HepG2 (cell line): ENCODE results near the gene EGR4. TPM values are rescaled to one million over a fixed set of nuclear protein-coding genes. Genes with fewer than 3 reads are reported as not detected.

ENCODE experiments used
- ATAC-seq: fragments of 200-7000 bp; cut with Tn5 transposase; 3 replicates; pipeline ENCODE4 v1.9.1; 2020; ENCODE audit warnings: mild to moderate bottlenecking, moderate library complexity
- BruUV-seq: library from RNA; stranded (reverse); fragments of 400-500 nt; replicated peaks from 2 replicates; lab custom pipeline; 2021; lab: Mats Ljungman, UMichigan
- CTCF ChIA-PET: fragments of 300-600 bp; formaldehyde crosslinking; extraction: SDS; loops from one replicate; lab custom pipeline; 2021; ENCODE audit warnings: low total read pairs, inconsistent platforms, low intra/inter-chr PET ratio; lab: Yijun Ruan, JAX
- POLR2A ChIA-PET: fragments of 350-600 bp; sonication (Branson Sonifier 250); formaldehyde crosslinking; loops from one replicate; lab custom pipeline; 2020; ENCODE audit warnings: antibody characterized with exemption, inconsistent platforms; lab: Yijun Ruan, JAX
- DNase-seq: peaks from one replicate; pipeline ENCODE4 v3.0.0-alpha.2; 2015; ENCODE audit warnings: low spot score
- FAIRE-seq: peaks from 3 replicates; lab custom pipeline; 2011; peaks lifted over from hg19 to GRCh38; lab: Jason Lieb, UNC
- H2AFZ ChIP-seq: one replicate; pipeline ENCODE4 v1.6.1; 2011; ENCODE audit warnings: low read length, inconsistent platforms
- H3K27ac ChIP-seq: fragments of 300-600 bp; 3 replicates; pipeline ENCODE4 v1.8.0; 2011; ENCODE audit warnings: mixed run types, mild to moderate bottlenecking, mixed read lengths, low read length, inconsistent platforms; ENCODE audit not compliant: insufficient read depth; ENCODE audit errors: extremely low read length
- H3K27me3 ChIP-seq, 2 experiments: fragments of 200-600 bp in 1 of 2; 2 replicates in 1 of 2; 3 replicates in 1 of 2; pipeline versions ENCODE4 v1.6.0 to v1.8.0; 2011; ENCODE audit warnings: low read length in 2 of 2, mild to moderate bottlenecking in 2 of 2, moderate library complexity in 2 of 2, inconsistent platforms in 1 of 2; ENCODE audit not compliant: insufficient read depth in 2 of 2, control insufficient read depth in 1 of 2
- H3K36me3 ChIP-seq, 2 experiments: fragments of 200-600 bp in 1 of 2; replicated peaks in 1 of 2; 2 replicates in 1 of 2; 3 replicates in 1 of 2; pipeline versions ENCODE4 v1.5.1 to v1.8.0; 2011; ENCODE audit warnings: low read length in 2 of 2, inconsistent platforms in 1 of 2; ENCODE audit not compliant: insufficient read depth in 2 of 2, control insufficient read depth in 1 of 2
- H3K4me1 ChIP-seq: 2 replicates; pipeline ENCODE4 v1.5.1; 2012; ENCODE audit warnings: low read length, inconsistent platforms; ENCODE audit not compliant: insufficient read depth
- H3K4me2 ChIP-seq: 2 replicates; pipeline ENCODE4 v1.6.0; 2011; ENCODE audit warnings: low read depth, low read length, inconsistent platforms
- H3K4me3 ChIP-seq, 3 experiments: fragments of 200-600 bp in 1 of 3; sonication (generic), shearing (Covaris generic) in 1 of 3; replicated peaks in 1 of 3; 2 replicates each; pipeline ENCODE4 v1.5.1; 2011 to 2016; ENCODE audit warnings: low read length in 3 of 3, inconsistent platforms in 2 of 3, low read depth in 2 of 3, mild to moderate bottlenecking in 2 of 3, control low read depth in 1 of 3, mixed read lengths in 1 of 3; ENCODE audit not compliant: insufficient read depth in 1 of 3
- H3K79me2 ChIP-seq: one replicate; pipeline ENCODE4 v1.6.1; 2011; ENCODE audit warnings: low read length, inconsistent platforms; ENCODE audit not compliant: insufficient read depth
- H3K9ac ChIP-seq: 2 replicates; pipeline ENCODE4 v1.6.0; 2011; ENCODE audit warnings: mild to moderate bottlenecking, low read depth, low read length, inconsistent platforms; ENCODE audit not compliant: insufficient read depth
- H3K9me3 ChIP-seq: 2 replicates; pipeline ENCODE4 v1.5.1; 2012; ENCODE audit warnings: mild to moderate bottlenecking, low read length
- H4K20me1 ChIP-seq: 2 replicates; pipeline ENCODE4 v1.6.0; 2011; ENCODE audit warnings: inconsistent platforms, mild to moderate bottlenecking, low read length, moderate library complexity; ENCODE audit not compliant: insufficient read depth
- FOXA1 ChIP-seq, 2 experiments: fragments of 450-650 bp in 1 of 2; sonication (generic) in 1 of 2; formaldehyde crosslinking in 1 of 2; IDR thresholded peaks; 2 replicates each; pipeline versions ENCODE4 v1.4.0 to v1.6.1; 2016 to 2020; ENCODE audit warnings: missing genetic modification reagents in 1 of 2
- MIER2 ChIP-seq: IDR thresholded peaks from 2 replicates; pipeline ENCODE4 v1.6.1; 2016; ENCODE audit warnings: missing biosample characterization, missing genetic modification reagents
- REST ChIP-seq, 2 experiments: IDR thresholded peaks; 2 replicates each; pipeline ENCODE4 v1.6.1; 2011 to 2012; ENCODE audit warnings: low read length in 2 of 2, borderline replicate concordance in 1 of 2, low read depth in 1 of 2, mild to moderate bottlenecking in 1 of 2, moderate library complexity in 1 of 2
- ZNF280D ChIP-seq: sonication (generic); formaldehyde crosslinking; IDR thresholded peaks from 2 replicates; pipeline ENCODE4 v1.5.1; 2020; ENCODE audit warnings: mild to moderate bottlenecking, missing genetic modification reagents
- ZNF484 ChIP-seq: sonication (generic); formaldehyde crosslinking; IDR thresholded peaks from 2 replicates; pipeline ENCODE4 v1.5.1; 2020; ENCODE audit warnings: mild to moderate bottlenecking, low read depth, missing genetic modification reagents, borderline replicate concordance
- ZNF691 ChIP-seq: sonication (generic); formaldehyde crosslinking; IDR thresholded peaks from 2 replicates; pipeline ENCODE4 v1.4.0; 2020; ENCODE audit warnings: missing genetic modification reagents, low read depth, mild to moderate bottlenecking, borderline replicate concordance
- WGBS: methylation state at CpG from one replicate; pipeline ENCODE4 v1.1.6; 2017; ENCODE audit warnings: low lambda C conversion rate; 5-methylcytosine and 5-hydroxymethylcytosine counted together
- in situ Hi-C: cut with HindIII; loops from 2 replicates; pipeline ENCODE4 v1.10.0; 2017; ENCODE audit warnings: low pct_unique_long_range_greater_than_20kb; ENCODE audit not compliant: extremely low pct_ligation_motif_present
- intact Hi-C: fragments of 100-400 bp; cut with micrococcal nuclease; formaldehyde crosslinking; loops from one replicate; pipeline ENCODE4 v1.10.0; 2022; ENCODE audit not compliant: unreplicated experiment
- polyA plus RNA-seq, 8 experiments: library from polyadenylated mRNA; depleted of rRNA in 3 of 8; stranded (reverse) in 7 of 8; unstranded in 1 of 8; fragments of >200 nt; fragmentation: Illumina TruSeq in 4 of 8; extraction: Trizol in 4 of 8; gene quantifications; 2 replicates each; pipeline versions ENCODE4 v1.2.1 to v1.2.3, GENCODE V29; 2011 to 2016; ENCODE audit warnings: low read depth in 4 of 8, missing spikeins in 1 of 8, mixed read lengths in 1 of 8; ENCODE audit not compliant: insufficient read depth in 1 of 8
- total RNA-seq, 5 experiments: library from RNA; depleted of rRNA; stranded (reverse); fragments of >200 nt; fragmentation: Illumina TruSeq; extraction: Trizol; gene quantifications; 2 replicates each; pipeline ENCODE4 v1.2.3, GENCODE V29; 2016; ENCODE audit warnings: low read depth in 1 of 5
- TF ChIP-seq, protein P1 (sequence below): IDR thresholded peaks from 2 replicates; pipeline ENCODE4 v1.6.1; 2018; ENCODE audit warnings: missing genetic modification reagents

The EGR4 gene
- total and polyA plus RNA-seq, 2 of the 13 experiments (the other 11 are each of a cell fraction or from before 2014, with no cell fraction given), result not detected

DNA sequence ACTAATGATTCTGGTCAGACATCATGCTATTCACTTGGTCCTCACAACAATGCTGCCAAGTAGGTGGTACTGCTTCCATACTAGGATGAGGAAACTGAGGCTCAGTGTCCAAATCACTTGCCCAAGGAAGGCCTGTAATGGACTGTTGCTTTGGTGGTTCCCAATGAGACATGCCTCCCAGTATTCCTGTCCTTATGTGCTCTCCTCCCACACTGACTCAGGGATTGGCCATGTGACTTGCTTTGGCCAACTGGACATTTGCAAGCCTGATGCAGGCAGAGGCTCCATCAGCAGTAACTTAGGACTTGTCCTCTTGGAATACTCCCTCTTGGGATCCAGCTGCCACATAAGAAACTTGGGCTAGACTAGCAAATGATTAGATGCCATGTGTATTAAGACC lies 12.1 kb downstream of the EGR4 start (continued):
- TF ChIP-seq ZNF280D (no peak), FOXA1 (IDR thresholded peaks at IDR 0.05) (no peak), FOXA1 (CRISPR knock-in tag; IDR thresholded peaks at IDR 0.05) (no peak), ZNF691 (CRISPR knock-in tag) (no peak), ZNF484 (CRISPR knock-in tag) (no peak)
- TF ChIP-seq, protein P1, sequence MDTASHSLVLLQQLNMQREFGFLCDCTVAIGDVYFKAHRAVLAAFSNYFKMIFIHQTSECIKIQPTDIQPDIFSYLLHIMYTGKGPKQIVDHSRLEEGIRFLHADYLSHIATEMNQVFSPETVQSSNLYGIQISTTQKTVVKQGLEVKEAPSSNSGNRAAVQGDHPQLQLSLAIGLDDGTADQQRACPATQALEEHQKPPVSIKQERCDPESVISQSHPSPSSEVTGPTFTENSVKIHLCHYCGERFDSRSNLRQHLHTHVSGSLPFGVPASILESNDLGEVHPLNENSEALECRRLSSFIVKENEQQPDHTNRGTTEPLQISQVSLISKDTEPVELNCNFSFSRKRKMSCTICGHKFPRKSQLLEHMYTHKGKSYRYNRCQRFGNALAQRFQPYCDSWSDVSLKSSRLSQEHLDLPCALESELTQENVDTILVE (CRISPR knock-in tag), result no peak

DNA sequence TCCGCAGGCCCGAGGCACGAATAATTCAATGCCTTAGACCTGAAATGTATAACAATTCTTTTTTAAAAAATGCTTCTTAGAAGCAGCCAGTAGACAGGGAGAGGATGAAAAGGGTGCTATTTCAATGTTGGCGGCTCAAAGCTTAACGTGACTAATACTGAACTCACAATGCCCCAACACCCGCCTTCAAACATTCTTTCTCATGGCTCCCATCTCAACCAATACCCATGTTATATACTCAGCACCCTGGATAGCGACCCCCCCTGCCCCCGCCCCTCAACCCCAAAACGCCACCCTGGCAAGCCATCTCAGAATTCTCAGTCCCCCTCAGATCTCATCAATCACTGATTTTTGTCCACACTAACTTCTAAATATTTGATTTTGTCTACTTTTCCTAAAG lies 13.5 kb downstream of the EGR4 start:
- WGBS, result 95% methylated on average over 9 of the region's 9 CpGs
- POLR2A ChIA-PET, result interaction anchor here (1.1 kb wide), 1 partner anchor 45 kb away, joined by 3 read pairs; the partner anchor contains the start of gene CCT7
- no peak overlapping the region for H2AFZ ChIP-seq
- TF ChIP-seq MIER2 (CRISPR knock-in tag), result no peak
- TF ChIP-seq REST (IDR thresholded peaks at IDR 0.05; ENCODE audit: borderline replicate concordance in 1 of 2, low read depth in 1 of 2, low read length in 2 of 2), result peak; percentile 10 to 87
- peaks cover 8% of the 10 kb centered on the region for H3K79me2 ChIP-seq
- in situ Hi-C loops, result no loop called here
- H3K9me3 ChIP-seq, result no peaks in the 10 kb centered on the region
- no peak overlapping the region for H3K4me3 ChIP-seq
- BruUV-seq, result no TSS peak
- no peaks in the 10 kb centered on the region; a peak in 2 of 5 replicates for H3K36me3 ChIP-seq
- no peaks in the 10 kb centered on the region; a peak in 1 of 5 replicates for H3K27me3 ChIP-seq
- no peak for FAIRE-seq
- H3K27ac ChIP-seq, result no peak overlapping the region
- peaks cover 20% of the 10 kb centered on the region for H3K4me1 ChIP-seq
- no peak overlapping the region for H3K4me2 ChIP-seq
- no peaks in the 10 kb centered on the region for H4K20me1 ChIP-seq
- CTCF ChIA-PET, result no interaction called here
- intact Hi-C loops, result loop anchor here (5.0 kb wide), 1 partner anchor 48 kb away; the partner anchor contains the start of genes CCT7 and PRADC1
- H3K9ac ChIP-seq, result no peak overlapping the region
- ATAC-seq, result no peak
- no peak for DNase-seq
